GM12874 (cell line): ENCODE data around the gene CYBA.
A peak's percentile ranks its signal among the peaks of the same experiment; 100 is the strongest.

Source experiments
- CTCF ChIP-seq: IDR thresholded peaks from 2 replicates; pipeline ENCODE4 v1.5.1; 2011; ENCODE audit warnings: low read depth, mild to moderate bottlenecking, control low read depth, low read length, moderate library complexity; ENCODE audit not compliant: insufficient read depth

CYBA gene

GRCh38 chr16:88667461-88667860, 16.6 kb upstream of the CYBA start:
- TF ChIP-seq CTCF, result no peak

DNA sequence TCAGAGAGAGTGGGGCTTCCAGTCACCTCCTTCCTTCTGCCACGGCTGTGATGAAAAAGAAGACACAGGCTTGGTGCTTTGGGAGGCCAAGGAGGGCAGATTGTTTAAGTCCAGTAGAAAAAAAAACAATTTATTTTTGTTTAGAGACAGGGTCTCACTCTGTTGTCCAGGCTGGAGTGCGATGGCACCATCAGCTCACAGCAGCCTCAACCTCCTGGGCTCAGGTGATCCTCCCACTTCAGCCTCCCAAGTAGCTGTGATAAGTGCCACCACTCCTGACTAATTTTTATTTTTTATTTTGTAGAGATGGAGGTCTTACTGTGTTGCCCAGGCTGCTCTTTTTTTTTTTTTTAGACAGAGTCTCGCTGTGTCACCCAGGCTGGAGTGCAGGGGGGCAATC, 14.7 kb upstream of the CYBA start:
- no peak for TF ChIP-seq CTCF

DNA sequence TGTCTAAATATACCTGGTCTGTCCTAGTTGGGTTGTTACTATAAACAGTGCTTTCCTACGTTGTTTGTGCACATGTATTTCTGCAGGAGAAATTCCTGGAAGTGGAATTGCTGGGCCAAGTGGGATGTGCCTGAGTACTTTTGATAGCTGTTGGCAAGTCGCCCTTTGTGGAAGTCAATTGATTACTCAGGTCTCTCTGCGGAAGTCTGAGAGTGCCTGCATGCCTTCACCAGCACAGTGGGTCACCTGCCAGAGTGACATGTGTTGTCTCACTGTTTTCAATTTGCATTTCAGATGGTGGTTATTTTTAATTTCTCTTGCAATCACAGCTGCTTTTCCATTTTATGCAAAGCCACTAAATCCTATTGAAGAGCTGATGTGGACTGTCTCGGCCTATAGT, 14.3 kb upstream of the CYBA start:
- no peak for TF ChIP-seq CTCF

GRCh38 chr16:88662843-88663606, 12.2 kb upstream of the CYBA start, which contains the start of gene MVD:
MVD (minus strand) TSS chr16:88663091; CDS start chr16:88663080, 11 bp downstream.
- TF ChIP-seq CTCF, result peak; percentile 19; the same call in 1 of the 2 replicates

DNA sequence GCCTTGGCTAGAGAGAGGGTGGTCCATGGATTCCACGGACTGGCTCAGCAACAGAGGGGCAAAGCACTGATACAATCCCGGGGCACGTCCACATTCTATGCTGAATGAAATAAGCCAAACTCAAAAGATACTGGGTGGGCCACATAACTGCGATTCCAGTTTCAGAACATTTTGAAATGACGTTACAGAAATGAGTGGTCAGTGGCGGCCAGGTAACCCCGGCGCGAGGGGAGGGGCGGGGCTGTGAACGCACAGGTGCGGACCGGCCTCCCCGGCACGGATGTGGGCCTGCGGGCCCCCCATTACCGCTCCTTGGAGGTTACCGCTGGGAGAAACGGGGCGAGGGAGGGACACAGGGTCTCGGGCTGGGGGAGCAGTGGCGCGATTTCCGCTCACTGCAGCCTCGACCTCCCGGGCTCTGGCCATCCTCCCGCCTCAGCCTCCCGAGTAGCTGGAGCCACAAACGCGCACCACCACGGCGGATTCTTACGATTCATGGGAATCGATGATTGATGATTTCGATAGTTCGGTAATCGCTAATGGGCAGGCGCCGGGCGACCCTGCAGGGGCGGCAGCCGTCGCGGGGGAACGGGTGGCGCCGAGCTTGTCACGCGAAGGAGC, 11.5 kb upstream of the CYBA start:
- no peak for TF ChIP-seq CTCF

DNA sequence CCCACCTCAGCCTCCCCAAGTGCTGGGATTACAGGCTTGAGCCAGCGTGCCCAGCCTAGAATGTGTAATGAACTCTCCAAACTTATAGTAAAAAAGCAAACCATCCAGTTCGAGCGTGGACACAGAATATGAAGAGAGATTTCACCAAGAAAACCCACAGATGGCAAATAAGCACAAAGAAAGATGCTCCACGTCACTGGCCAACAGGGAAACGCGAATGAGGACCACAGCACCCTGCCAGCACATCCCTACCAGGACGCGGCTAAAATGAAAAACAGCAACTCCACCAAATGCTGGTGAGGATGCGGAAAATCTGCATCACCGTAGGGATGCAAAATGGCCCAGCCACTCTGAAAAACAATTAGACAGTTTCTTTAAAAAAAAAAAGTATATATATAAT, 10.6 kb upstream of the CYBA start:
- TF ChIP-seq CTCF, result no peak

DNA sequence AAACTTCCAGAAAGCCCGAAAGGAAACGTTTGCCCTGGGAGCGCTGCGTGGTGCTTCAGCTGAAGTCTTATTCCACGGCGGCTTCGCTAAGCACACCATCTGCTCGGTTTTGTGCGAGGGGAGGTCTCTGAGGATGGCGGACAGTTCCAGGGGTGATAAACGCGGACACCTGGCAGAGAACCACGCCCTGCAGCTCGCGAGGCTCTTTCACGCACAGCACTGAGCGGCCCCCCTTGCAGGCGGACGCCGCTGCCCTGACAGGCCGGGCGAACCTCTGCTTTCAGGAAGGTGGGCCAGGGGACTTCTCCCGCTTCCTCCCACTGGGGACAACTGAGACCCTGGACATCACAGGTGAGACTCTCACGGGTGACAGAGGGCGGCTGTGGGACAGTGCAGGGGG, 8.3 kb upstream of the CYBA start:
- TF ChIP-seq CTCF, result no peak
